Activated T-cell treated with anti-CD3 and anti-CD28 coated beads, Interleukin-2, amount 50 U/mL, for 24 hours (primary cell): ENCODE data around the gene MYO1A.

Experiments used
- DNase-seq: peaks from one replicate; pipeline ENCODE4 v3.0.0-alpha.2; 2020
- H3K27ac Mint-ChIP-seq: 2 replicates; pipeline ENCODE4 v1.8.0; 2020; ENCODE audit warnings: mild to moderate bottlenecking, mixed read lengths
- H3K27me3 Mint-ChIP-seq: 2 replicates; pipeline ENCODE4 v1.8.0; 2020; ENCODE audit warnings: mixed read lengths
- H3K36me3 Mint-ChIP-seq: 2 replicates; pipeline ENCODE4 v1.8.0; 2020; ENCODE audit warnings: low read depth, mixed read lengths
- H3K4me1 Mint-ChIP-seq: 2 replicates; pipeline ENCODE4 v1.8.0; 2020; ENCODE audit warnings: low read depth, mixed read lengths
- H3K4me3 Mint-ChIP-seq: 2 replicates; pipeline ENCODE4 v1.8.0; 2020; ENCODE audit warnings: mild to moderate bottlenecking, moderate library complexity, mixed read lengths
- H3K9me3 Mint-ChIP-seq: 2 replicates; pipeline ENCODE4 v1.8.0; 2020; ENCODE audit warnings: mixed read lengths

MYO1A gene

GRCh38 chr12:57049890-57050289 is at the start of gene MYO1A:
MYO1A (minus strand) TSS chr12:57050129; CDS start chr12:57048323, 1,806 bp downstream.
- no peaks in the 10 kb centered on the region for H3K9me3 Mint-ChIP-seq
- H3K4me3 Mint-ChIP-seq, result no peak within 1 kb of the TSS
- DNase-seq, result no peak
- no peaks in the 10 kb centered on the region for H3K27me3 Mint-ChIP-seq
- H3K4me1 Mint-ChIP-seq, result peaks cover 38% of the 10 kb centered on the region
- peaks cover 23% of the 10 kb centered on the region for H3K36me3 Mint-ChIP-seq
- no peak within 1 kb of the TSS for H3K27ac Mint-ChIP-seq

GRCh38 chr12:57099047-57099714 is 49.3 kb upstream of the MYO1A start:
- H3K4me1 Mint-ChIP-seq, result peaks cover 57% of the 10 kb centered on the region
- no peaks in the 10 kb centered on the region for H3K9me3 Mint-ChIP-seq
- peak overlapping the region; percentile 76 for H3K27ac Mint-ChIP-seq
- H3K36me3 Mint-ChIP-seq, result peaks cover 96% of the 10 kb centered on the region
- DNase-seq, result no peak
- no peak overlapping the region for H3K4me3 Mint-ChIP-seq
- no peaks in the 10 kb centered on the region for H3K27me3 Mint-ChIP-seq

- Mint-ChIP-seq H3K9me3 (no peaks in the 10 kb centered on the region), H3K27ac (peak overlapping the region; percentile 76), H3K4me3 (no peak overlapping the region), H3K27me3 (no peaks in the 10 kb centered on the region), H3K4me1 (peaks cover 56% of the 10 kb centered on the region), H3K36me3 (peaks cover 93% of the 10 kb centered on the region)
- no peak for DNase-seq
These were observed 48.6 kb upstream of the MYO1A start for GRCh38 chr12:57098546-57098945.

GRCh38 chr12:57097554-57097835 is 47.6 kb upstream of the MYO1A start:
- H3K27ac Mint-ChIP-seq, result peak overlapping the region; percentile 96
- no peak for DNase-seq
- H3K27me3 Mint-ChIP-seq, result no peaks in the 10 kb centered on the region
- no peaks in the 10 kb centered on the region for H3K9me3 Mint-ChIP-seq
- H3K36me3 Mint-ChIP-seq, result peaks cover 95% of the 10 kb centered on the region
- no peak overlapping the region for H3K4me3 Mint-ChIP-seq
- peaks cover 62% of the 10 kb centered on the region for H3K4me1 Mint-ChIP-seq

- H3K36me3 Mint-ChIP-seq, result peaks cover 95% of the 10 kb centered on the region
These were observed 47.0 kb upstream of the MYO1A start for GRCh38 chr12:57096748-57097553.

GRCh38 chr12:57096099-57096572 is 46.2 kb upstream of the MYO1A start:
- H3K27ac Mint-ChIP-seq, result peak overlapping the region; percentile 96
- no peak overlapping the region for H3K4me3 Mint-ChIP-seq
- H3K4me1 Mint-ChIP-seq, result peaks cover 67% of the 10 kb centered on the region
- no peaks in the 10 kb centered on the region for H3K27me3 Mint-ChIP-seq
- peak; percentile 30 for DNase-seq
- no peaks in the 10 kb centered on the region for H3K9me3 Mint-ChIP-seq
- peaks cover 95% of the 10 kb centered on the region for H3K36me3 Mint-ChIP-seq

More at GRCh38 chr12:57096748-57097553, 47.0 kb upstream of the MYO1A start:
- Mint-ChIP-seq H3K4me3 (no peak overlapping the region), H3K27me3 (no peaks in the 10 kb centered on the region), H3K4me1 (peaks cover 62% of the 10 kb centered on the region), H3K9me3 (no peaks in the 10 kb centered on the region), H3K27ac (peak overlapping the region; percentile 96)
- peak; percentile 27 for DNase-seq

GRCh38 chr12:57095440-57095839 is 45.5 kb upstream of the MYO1A start:
- Mint-ChIP-seq H3K27me3 (no peaks in the 10 kb centered on the region), H3K36me3 (peaks cover 96% of the 10 kb centered on the region), H3K4me3 (no peak overlapping the region), H3K27ac (peak overlapping the region; percentile 96), H3K4me1 (peaks cover 74% of the 10 kb centered on the region), H3K9me3 (no peaks in the 10 kb centered on the region)
- DNase-seq, result no peak

GRCh38 chr12:57094208-57095160 is 44.6 kb upstream of the MYO1A start:
- H3K27ac Mint-ChIP-seq, result peak overlapping the region; percentile 96
- H3K36me3 Mint-ChIP-seq, result peaks cover 94% of the 10 kb centered on the region
- DNase-seq, result no peak
- no peaks in the 10 kb centered on the region for H3K27me3 Mint-ChIP-seq
- H3K9me3 Mint-ChIP-seq, result no peaks in the 10 kb centered on the region
- peak overlapping the region; percentile 23 for H3K4me3 Mint-ChIP-seq
- H3K4me1 Mint-ChIP-seq, result peaks cover 75% of the 10 kb centered on the region

- Mint-ChIP-seq H3K4me3 (peak overlapping the region; percentile 73), H3K9me3 (no peaks in the 10 kb centered on the region), H3K27ac (peak overlapping the region; percentile 96), H3K27me3 (no peaks in the 10 kb centered on the region), H3K36me3 (peaks cover 88% of the 10 kb centered on the region), H3K4me1 (peaks cover 70% of the 10 kb centered on the region)
- DNase-seq, result peak; percentile 80
These were observed 43.7 kb upstream of the MYO1A start for GRCh38 chr12:57093415-57094207.

- peak overlapping the region; percentile 96 for H3K27ac Mint-ChIP-seq
- H3K9me3 Mint-ChIP-seq, result no peaks in the 10 kb centered on the region
- peaks cover 83% of the 10 kb centered on the region for H3K36me3 Mint-ChIP-seq
- H3K4me3 Mint-ChIP-seq, result peak overlapping the region; percentile 73
- no peak for DNase-seq
- H3K27me3 Mint-ChIP-seq, result no peaks in the 10 kb centered on the region
- H3K4me1 Mint-ChIP-seq, result peaks cover 74% of the 10 kb centered on the region
These were observed 43.0 kb upstream of the MYO1A start for GRCh38 chr12:57092876-57093414.

GRCh38 chr12:57092529-57092862 is 42.6 kb upstream of the MYO1A start:
- Mint-ChIP-seq H3K9me3 (no peaks in the 10 kb centered on the region), H3K36me3 (peaks cover 78% of the 10 kb centered on the region), H3K27me3 (no peaks in the 10 kb centered on the region), H3K27ac (peak overlapping the region; percentile 96), H3K4me3 (peak overlapping the region; percentile 73), H3K4me1 (peaks cover 76% of the 10 kb centered on the region)
- DNase-seq, result peak; percentile 39

GRCh38 chr12:57091638-57092528 is 42.0 kb upstream of the MYO1A start:
- H3K36me3 Mint-ChIP-seq, result peaks cover 74% of the 10 kb centered on the region

More at GRCh38 chr12:57091638-57092528, 42.0 kb upstream of the MYO1A start:
- Mint-ChIP-seq H3K27ac (peak overlapping the region; percentile 96), H3K9me3 (no peaks in the 10 kb centered on the region), H3K4me1 (peaks cover 75% of the 10 kb centered on the region), H3K27me3 (no peaks in the 10 kb centered on the region), H3K4me3 (peak overlapping the region; percentile 73)
- peak; percentile 30 for DNase-seq
